Measurements from ENCODE around the gene PTMA.
"Not testable (repeated sequence)": the region's sequence is repeated elsewhere in the genome, so short reads cannot be mapped to it uniquely, and the experiment has no call there.

The PTMA gene

GRCh38 chr2:231717281-231718171 is 9.2 kb downstream of the PTMA start:
- peak; percentile 41 to 55 for DNase-seq

GRCh38 chr2:231718799-231719198 is 10.5 kb downstream of the PTMA start:
- no peak for DNase-seq

GRCh38 chr2:231720292-231720986 is 12.1 kb downstream of the PTMA start:
- DNase-seq, result no peak

GRCh38 chr2:231720987-231721966 is 13.0 kb downstream of the PTMA start:
- DNase-seq, result no peak

- no peak for DNase-seq
Measured at GRCh38 chr2:231722721-231723307, 14.5 kb downstream of the PTMA start.

- DNase-seq, result no peak
Measured at GRCh38 chr2:231725476-231725875, 17.2 kb downstream of the PTMA start.

- no peak for DNase-seq
Measured at GRCh38 chr2:231726276-231726675, 18.0 kb downstream of the PTMA start.

GRCh38 chr2:231727621-231728020 is 19.3 kb downstream of the PTMA start:
- DNase-seq, result no peak

- DNase-seq, result no peak
Measured at GRCh38 chr2:231732604-231733003, 24.3 kb downstream of the PTMA start.

GRCh38 chr2:231737761-231738160 is 29.4 kb downstream of the PTMA start:
- no peak for DNase-seq

- no peak for DNase-seq
Measured at GRCh38 chr2:231743376-231744116, 35.2 kb downstream of the PTMA start.

- no peak for DNase-seq
Measured at GRCh38 chr2:231745303-231746038, 37.1 kb downstream of the PTMA start.

- DNase-seq, result not testable (repeated sequence)
Measured at GRCh38 chr2:231748153-231748896, 40.0 kb downstream of the PTMA start.

GRCh38 chr2:231749016-231749415 is 40.7 kb downstream of the PTMA start:
- not testable (repeated sequence) for DNase-seq

- DNase-seq, result no peak
Measured at GRCh38 chr2:231751042-231751815, 42.9 kb downstream of the PTMA start.

GRCh38 chr2:231752061-231752460 is 43.7 kb downstream of the PTMA start:
- no peak for DNase-seq

- no peak for DNase-seq
Measured at GRCh38 chr2:231761735-231762134, 53.4 kb downstream of the PTMA start.

Data from CD4-positive, alpha-beta T cell treated with Interferon alpha-2 for 1 hour (primary cell).